Stimulated activated CD4-positive, alpha-beta T cell treated with anti-CD3 and anti-CD28 coated beads, Interleukin-4, amount 100 ng/mL, for 4 hours (primary cell): ENCODE results near the gene RGS11.

Experiments
- DNase-seq, 2 experiments: peaks; one replicate each; pipeline ENCODE4 v3.0.0-alpha.2; 2020

Gene RGS11

DNA sequence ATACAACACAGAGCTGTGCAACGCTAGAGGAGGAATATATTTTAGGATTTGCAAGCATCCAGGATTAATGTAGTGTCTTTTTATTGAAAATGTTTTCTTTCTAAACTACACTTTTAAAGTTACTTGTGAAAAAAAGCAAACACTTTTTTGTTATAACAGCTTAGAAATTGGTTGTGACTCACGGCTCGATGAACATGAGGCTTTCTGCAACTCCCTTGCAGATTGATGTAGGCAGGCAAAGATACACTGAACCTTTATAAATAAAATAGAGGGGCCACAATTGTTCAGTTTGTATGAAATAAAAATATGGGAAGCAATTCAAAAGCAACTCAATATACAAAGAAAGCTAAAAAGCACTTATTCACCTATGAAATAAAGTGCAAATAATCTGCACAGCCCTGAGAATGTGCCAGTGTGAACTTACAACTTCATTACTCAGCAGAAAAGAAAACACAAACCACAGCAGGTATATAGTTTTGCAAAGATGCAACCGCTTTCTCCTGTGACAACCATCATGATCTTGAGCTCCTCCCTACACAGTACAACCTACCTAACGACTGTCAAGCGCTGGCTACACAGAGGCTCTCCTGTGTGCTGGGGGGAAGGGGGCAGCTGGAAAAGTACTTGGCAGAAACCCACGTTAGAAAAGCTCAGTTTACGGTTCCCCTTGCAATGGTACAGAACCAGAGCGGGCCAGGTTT is 47.4 kb downstream of the RGS11 start:
- DNase-seq: peak in 1 of 2 experiments; percentile 1

DNA sequence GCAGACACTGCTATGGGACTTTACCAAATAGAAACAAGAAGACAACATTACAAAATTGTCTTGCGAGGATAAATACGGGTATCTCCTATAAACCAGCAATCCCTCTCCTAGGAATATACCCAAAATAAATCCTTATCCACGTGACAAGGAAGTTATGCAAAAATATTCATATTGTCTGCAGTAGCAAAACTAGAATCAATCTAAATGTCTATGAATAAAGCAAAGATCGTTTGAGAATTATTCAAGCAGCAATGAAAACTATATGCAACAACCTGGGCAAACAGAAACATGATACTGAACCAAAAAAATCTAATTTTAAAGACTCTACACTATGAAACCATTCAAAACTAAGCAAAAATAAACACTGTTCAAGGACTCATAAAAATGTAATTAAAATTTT is 55.7 kb downstream of the RGS11 start:
- DNase-seq: no peak
